22Rv1 (cell line): Measurements from ENCODE around the gene RAB40B.

Experiments
- CTCF ChIP-seq: fragments of 450-650 bp; IDR thresholded peaks from 2 replicates; pipeline ENCODE4 v1.5.1; 2017; ENCODE audit warnings: mild to moderate bottlenecking
- ZFX ChIP-seq: fragments of 450-650 bp; IDR thresholded peaks from 2 replicates; pipeline ENCODE4 v1.6.1; 2017; ENCODE audit warnings: antibody characterized with exemption, borderline replicate concordance

DNA sequence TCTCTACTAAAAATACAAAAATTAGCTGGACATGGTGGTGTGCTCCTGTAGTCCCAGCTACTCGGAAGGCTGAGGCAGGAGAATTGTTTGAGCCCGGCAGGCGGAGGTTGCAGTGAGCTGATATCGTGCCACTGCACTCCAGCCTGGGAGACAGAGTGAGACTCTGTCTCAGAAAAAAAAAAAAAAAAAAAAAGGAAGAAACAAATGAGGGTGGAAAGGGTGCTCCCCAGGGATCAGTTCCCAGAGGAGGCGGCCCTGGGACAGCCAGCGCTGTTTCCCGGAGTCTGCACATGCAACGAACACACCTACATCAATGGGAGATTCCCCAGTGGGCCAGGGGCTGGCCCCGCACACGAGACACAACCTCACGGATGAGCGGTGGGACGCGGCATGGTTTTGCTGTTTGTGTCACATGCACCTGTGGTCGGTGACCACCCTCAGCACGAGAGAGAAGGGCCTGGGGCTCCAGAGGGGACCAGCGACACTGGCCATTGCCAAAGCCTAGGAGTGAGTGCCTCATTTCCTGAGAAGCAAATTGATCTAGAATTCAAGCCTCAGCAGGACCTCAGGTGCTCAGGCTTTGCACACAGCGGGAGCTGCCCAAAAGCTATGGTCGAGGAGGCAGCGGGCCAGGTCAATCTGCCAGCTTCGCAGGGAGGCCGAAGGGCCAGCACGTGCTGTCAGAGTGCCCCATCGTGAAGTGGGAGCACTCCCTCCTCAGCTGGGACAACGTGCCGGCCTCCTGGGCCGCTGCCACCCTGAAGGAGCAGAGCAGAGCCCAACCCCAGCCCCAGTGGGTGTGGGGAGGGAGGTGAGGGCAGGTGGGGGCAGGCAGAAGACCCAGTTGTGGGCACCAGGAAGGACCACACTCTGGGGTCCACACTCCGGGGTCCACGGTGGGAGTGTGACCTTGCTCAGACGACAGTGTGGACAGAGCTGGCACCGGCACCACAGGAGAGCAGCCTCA is 36.5 kb downstream of the RAB40B start:
- TF ChIP-seq CTCF (no peak), ZFX (no peak)
